BLaER1 (cell line): ENCODE data around the gene BTBD19.
A peak's percentile ranks its signal among the peaks of the same experiment; 100 is the strongest.

Experiments
- H3K27ac ChIP-seq: shearing (Covaris generic); formaldehyde crosslinking; 2 replicates; pipeline ENCODE4 v1.8.1; 2022
- H3K27me3 ChIP-seq: shearing (Covaris generic); formaldehyde crosslinking; 2 replicates; pipeline ENCODE4 v1.8.1; 2022
- H3K36me3 ChIP-seq: shearing (Covaris generic); formaldehyde crosslinking; 2 replicates; pipeline ENCODE4 v1.8.1; 2022
- H3K4me1 ChIP-seq: shearing (Covaris generic); formaldehyde crosslinking; 2 replicates; pipeline ENCODE4 v1.8.1; 2022
- H3K4me2 ChIP-seq: shearing (Covaris generic); formaldehyde crosslinking; 2 replicates; pipeline ENCODE4 v1.8.1; 2022
- H3K4me3 ChIP-seq: shearing (Covaris generic); formaldehyde crosslinking; 2 replicates; pipeline ENCODE4 v1.8.1; 2022
- H3K9ac ChIP-seq: shearing (Covaris generic); formaldehyde crosslinking; 2 replicates; pipeline ENCODE4 v1.8.1; 2022
- H3K9me3 ChIP-seq: shearing (Covaris generic); formaldehyde crosslinking; 2 replicates; pipeline ENCODE4 v1.8.1; 2022
- H4K20me1 ChIP-seq: shearing (Covaris generic); formaldehyde crosslinking; 2 replicates; pipeline ENCODE4 v1.8.1; 2022
- Cebpa-rat ChIP-seq: shearing (Covaris generic); IDR thresholded peaks from 2 replicates; pipeline ENCODE4 v1.8.1; 2022

The BTBD19 gene

GRCh38 chr1:44778705-44779576 lies 29.4 kb upstream of the BTBD19 start:
- H3K4me3 ChIP-seq: 0 out of 2 replicates have a peak overlapping the region, but pooled peaks have one; percentile 96
- peaks cover 52% of the 10 kb centered on the region for H3K4me1 ChIP-seq
- H3K9ac ChIP-seq: no peak overlapping the region; the same call in 1 of the 2 replicates
- H3K27ac ChIP-seq: no peak overlapping the region
- peaks cover 65% of the 10 kb centered on the region for H3K36me3 ChIP-seq
- no peaks in the 10 kb centered on the region for H3K9me3 ChIP-seq
- H3K4me2 ChIP-seq: peak overlapping the region; percentile 98
- TF ChIP-seq Cebpa-rat: no peak
- peaks cover 49% of the 10 kb centered on the region for H4K20me1 ChIP-seq
- no peaks in the 10 kb centered on the region for H3K27me3 ChIP-seq

GRCh38 chr1:44780583-44781121 lies 27.7 kb upstream of the BTBD19 start:
- Histone ChIP-seq H3K36me3 (peaks cover 65% of the 10 kb centered on the region), H3K27ac (no peak overlapping the region), H3K4me2 (no peak overlapping the region), H4K20me1 (peaks cover 49% of the 10 kb centered on the region), H3K9ac (no peak overlapping the region), H3K27me3 (no peaks in the 10 kb centered on the region), H3K4me3 (no peak overlapping the region), H3K4me1 (peaks cover 61% of the 10 kb centered on the region), H3K9me3 (no peaks in the 10 kb centered on the region)
- no peak for TF ChIP-seq Cebpa-rat

GRCh38 chr1:44783697-44784093 lies 24.6 kb upstream of the BTBD19 start:
- H3K4me1 ChIP-seq: peaks cover 52% of the 10 kb centered on the region
- peak overlapping the region; percentile 64 for H3K4me3 ChIP-seq
- peak overlapping the region; percentile 78 for H3K9ac ChIP-seq
- H3K4me2 ChIP-seq: peak overlapping the region; percentile 91
- H3K27me3 ChIP-seq: no peaks in the 10 kb centered on the region
- peaks cover 21% of the 10 kb centered on the region for H4K20me1 ChIP-seq
- peak overlapping the region; percentile 81 for H3K27ac ChIP-seq
- no peak for TF ChIP-seq Cebpa-rat
- peaks cover 37% of the 10 kb centered on the region for H3K36me3 ChIP-seq
- H3K9me3 ChIP-seq: no peaks in the 10 kb centered on the region

DNA sequence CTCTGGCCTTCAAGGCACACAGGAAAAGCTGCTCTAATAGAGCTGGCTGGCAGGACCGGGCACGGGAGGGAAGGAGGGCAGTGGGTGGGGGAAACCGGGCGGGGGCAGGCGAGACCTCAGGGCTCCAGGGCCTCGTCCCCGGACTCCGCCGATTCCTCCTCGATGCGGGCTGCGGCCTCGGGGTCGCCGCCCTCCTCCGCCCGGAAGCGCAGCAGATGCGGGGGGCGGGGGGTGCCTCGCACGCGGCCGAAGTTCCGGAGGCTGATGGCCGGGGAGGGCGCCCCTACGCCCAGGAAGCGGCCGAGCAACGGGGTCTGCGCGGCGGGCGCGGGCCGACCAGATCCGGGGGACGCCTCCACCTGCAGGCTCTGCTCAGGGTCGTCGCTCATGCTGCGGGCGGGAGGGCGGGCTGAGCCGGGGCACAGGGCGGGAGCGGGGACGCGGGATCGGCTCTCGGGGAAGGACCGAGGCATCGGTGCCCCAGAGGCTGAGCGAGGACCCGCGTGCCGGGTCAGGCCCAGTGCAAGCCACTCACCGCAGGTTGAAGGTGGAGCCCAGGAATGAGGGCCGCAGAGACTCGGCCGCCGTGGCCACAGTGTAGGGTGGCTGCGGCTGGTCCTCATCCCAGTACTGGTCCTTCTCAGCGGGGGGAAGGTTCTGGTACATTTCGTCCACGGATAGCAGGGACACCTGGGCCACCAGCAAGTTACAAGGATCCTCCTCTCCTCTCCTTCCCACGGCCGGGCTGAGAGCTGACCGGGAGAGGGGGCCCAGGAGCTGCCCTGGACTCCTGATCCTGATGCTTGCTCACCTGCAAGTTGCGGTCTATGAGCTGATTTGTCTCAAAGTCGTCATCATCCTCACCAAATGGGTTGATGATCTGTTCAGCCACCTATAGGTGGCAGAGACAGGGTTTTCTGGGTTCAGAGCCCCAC lies 24.0 kb upstream of the BTBD19 start:
- Histone ChIP-seq H3K4me3 (peak overlapping the region; percentile 64), H3K4me1 (peaks cover 49% of the 10 kb centered on the region), H3K27me3 (no peaks in the 10 kb centered on the region), H4K20me1 (peaks cover 15% of the 10 kb centered on the region), H3K9ac (peak overlapping the region; percentile 78), H3K36me3 (peaks cover 31% of the 10 kb centered on the region), H3K9me3 (no peaks in the 10 kb centered on the region), H3K27ac (peak overlapping the region; percentile 81), H3K4me2 (peak overlapping the region; percentile 91)
- TF ChIP-seq Cebpa-rat: no peak

DNA sequence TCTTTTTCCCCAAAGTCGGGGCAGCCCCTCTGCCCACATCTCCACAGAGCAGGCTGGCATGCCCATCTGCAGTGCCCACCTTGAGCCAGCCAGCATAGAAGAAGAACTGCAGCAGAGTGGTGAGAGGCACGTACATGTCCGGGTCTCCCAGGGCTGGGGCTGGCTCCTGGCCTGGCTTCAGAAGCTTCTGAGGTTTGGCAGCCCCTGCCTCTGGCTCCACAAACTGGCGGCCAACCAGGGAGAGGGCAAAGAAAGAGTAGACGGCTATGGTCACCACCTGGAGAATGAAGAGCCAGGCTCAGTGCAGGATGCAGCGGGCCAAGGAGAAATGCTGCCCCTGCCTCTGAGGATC lies 23.3 kb upstream of the BTBD19 start:
- Histone ChIP-seq H3K4me1 (peaks cover 49% of the 10 kb centered on the region), H3K4me3 (peak overlapping the region; percentile 64), H3K27me3 (no peaks in the 10 kb centered on the region), H3K27ac (peak overlapping the region; percentile 81), H3K4me2 (peak overlapping the region; percentile 91), H3K9ac (peak overlapping the region; percentile 78), H3K36me3 (peaks cover 24% of the 10 kb centered on the region), H3K9me3 (no peaks in the 10 kb centered on the region), H4K20me1 (peaks cover 8% of the 10 kb centered on the region)
- TF ChIP-seq Cebpa-rat: no peak

DNA sequence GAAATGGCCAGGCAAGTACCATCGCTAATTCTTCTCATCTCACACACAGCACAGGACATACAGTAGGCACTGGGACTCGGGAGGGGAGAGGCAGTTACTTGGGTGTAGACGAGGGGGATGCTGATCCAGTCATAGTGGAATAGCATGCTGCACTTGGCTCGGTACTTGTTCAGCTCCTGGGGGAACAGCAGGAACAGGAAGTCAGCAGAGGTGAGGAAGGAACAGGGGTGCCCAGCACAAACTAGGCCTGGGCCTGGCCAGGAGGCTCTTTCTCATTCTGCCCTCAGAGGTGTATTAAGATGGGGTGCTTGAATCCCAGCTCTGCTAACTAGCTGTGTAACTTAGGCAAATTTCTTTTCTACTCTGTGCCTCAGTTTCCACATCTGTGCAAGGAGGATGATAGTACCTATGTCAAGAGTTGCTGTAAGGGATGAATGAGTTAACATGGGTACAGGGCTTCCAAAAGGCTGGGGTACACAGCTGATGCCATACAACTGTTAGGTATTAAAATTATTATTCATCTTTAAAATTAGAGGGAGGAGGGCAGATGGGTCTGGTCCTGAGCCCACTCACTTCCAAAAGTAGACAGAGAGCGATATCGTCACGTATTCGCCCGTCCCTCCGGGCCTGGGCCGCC lies 22.7 kb upstream of the BTBD19 start:
- Histone ChIP-seq H3K27me3 (no peaks in the 10 kb centered on the region), H3K4me1 (peaks cover 49% of the 10 kb centered on the region), H3K27ac (peak overlapping the region; percentile 81), H3K4me3 (peak overlapping the region; percentile 64), H4K20me1 (peaks cover 2% of the 10 kb centered on the region), H3K9ac (peak overlapping the region; percentile 78), H3K9me3 (no peaks in the 10 kb centered on the region), H3K36me3 (peaks cover 18% of the 10 kb centered on the region), H3K4me2 (peak overlapping the region; percentile 91)
- no peak for TF ChIP-seq Cebpa-rat

DNA sequence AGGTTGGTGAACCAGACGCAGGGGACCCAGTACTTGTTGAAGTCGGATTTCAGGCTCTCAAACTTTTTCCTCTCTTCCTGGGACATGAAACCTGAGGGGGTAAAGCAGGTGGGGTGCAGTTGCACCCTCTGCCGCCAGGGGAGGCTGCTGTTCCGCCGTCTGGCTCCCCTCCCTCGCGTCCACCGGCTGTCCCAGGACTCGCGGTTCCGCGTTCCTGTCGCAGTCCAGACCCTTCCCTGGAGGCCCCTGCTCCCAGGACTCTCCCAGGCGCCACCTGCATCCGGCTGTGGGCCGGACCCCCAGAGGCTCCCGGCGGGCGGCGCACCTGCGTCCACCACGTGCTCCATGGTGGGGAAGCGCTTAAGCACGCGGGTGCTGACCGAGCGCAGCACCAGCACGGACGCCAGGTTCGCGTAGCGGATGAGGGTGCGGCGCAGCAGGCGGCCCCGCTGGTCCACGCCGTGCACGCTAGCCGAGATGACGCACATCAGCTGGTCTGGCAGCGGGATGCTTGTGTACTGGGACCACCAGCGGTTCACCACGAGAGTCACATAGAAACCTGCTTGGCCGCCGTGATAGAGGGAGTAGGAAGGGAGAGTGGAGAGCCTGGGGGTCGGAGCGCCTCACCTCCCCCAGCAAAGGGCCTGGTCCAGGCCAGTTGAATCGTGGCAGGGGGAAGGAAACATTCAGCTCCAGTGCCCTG lies 22.0 kb upstream of the BTBD19 start:
- Histone ChIP-seq H3K9me3 (no peaks in the 10 kb centered on the region), H3K9ac (peak overlapping the region; percentile 78), H3K4me3 (peak overlapping the region; percentile 64), H3K36me3 (peaks cover 11% of the 10 kb centered on the region), H3K27ac (peak overlapping the region; percentile 81), H4K20me1 (no peaks in the 10 kb centered on the region), H3K27me3 (no peaks in the 10 kb centered on the region), H3K4me1 (peaks cover 49% of the 10 kb centered on the region), H3K4me2 (peak overlapping the region; percentile 91)
- TF ChIP-seq Cebpa-rat: no peak

- Histone ChIP-seq H3K9me3 (no peaks in the 10 kb centered on the region), H3K4me2 (peak overlapping the region; percentile 91), H3K4me1 (peaks cover 49% of the 10 kb centered on the region), H3K27ac (peak overlapping the region; percentile 81), H3K9ac (peak overlapping the region; percentile 78; the same call in 1 of the 2 replicates), H4K20me1 (no peaks in the 10 kb centered on the region), H3K4me3 (no peak overlapping the region), H3K36me3 (peaks cover 5% of the 10 kb centered on the region), H3K27me3 (no peaks in the 10 kb centered on the region)
- TF ChIP-seq Cebpa-rat: no peak
Observed at GRCh38 chr1:44786841-44787426, 21.4 kb upstream of the BTBD19 start.
